ENCODE data around the gene ZSWIM5.
"Not testable (repeated sequence)": the region's sequence is repeated elsewhere in the genome, so short reads cannot be mapped to it uniquely, and the experiment has no call there.

The ZSWIM5 gene

GRCh38 chr1:45016090-45016697, 190.2 kb downstream of the ZSWIM5 start:
- DNase-seq, result no peak

GRCh38 chr1:45015683-45016082, 190.7 kb downstream of the ZSWIM5 start:
- no peak for DNase-seq

GRCh38 chr1:45014321-45015028, 191.9 kb downstream of the ZSWIM5 start:
- peak; percentile 86 for DNase-seq

- DNase-seq, result no peak
These were observed 192.7 kb downstream of the ZSWIM5 start for GRCh38 chr1:45013551-45014209.

GRCh38 chr1:45012639-45013278, 193.6 kb downstream of the ZSWIM5 start:
- peak; percentile 13 for DNase-seq

- DNase-seq, result peak; percentile 93
These were observed 194.4 kb downstream of the ZSWIM5 start, which contains the start of gene UROD for GRCh38 chr1:45011837-45012638. UROD (plus strand) TSS chr1:45012254; CDS start chr1:45012266, 12 bp downstream.

- peak; percentile 79 for DNase-seq
These were observed 195.3 kb downstream of the ZSWIM5 start, which contains the start of gene HECTD3 for GRCh38 chr1:45010855-45011811. HECTD3 (minus strand) TSS chr1:45011324; CDS start chr1:45011257, 67 bp downstream.

- peak; percentile 14 for DNase-seq
These were observed 196.2 kb downstream of the ZSWIM5 start for GRCh38 chr1:45009956-45010854.

- no peak for DNase-seq
These were observed 197.0 kb downstream of the ZSWIM5 start for GRCh38 chr1:45009296-45009865.

- no peak for DNase-seq
These were observed 197.9 kb downstream of the ZSWIM5 start for GRCh38 chr1:45008516-45008915.

- DNase-seq, result no peak
These were observed 198.3 kb downstream of the ZSWIM5 start for GRCh38 chr1:45008076-45008475.

- DNase-seq, result no peak
These were observed 199.1 kb downstream of the ZSWIM5 start for GRCh38 chr1:45007311-45007710.

GRCh38 chr1:45005761-45006160, 200.6 kb downstream of the ZSWIM5 start:
- no peak for DNase-seq

GRCh38 chr1:45004281-45004920, 202.0 kb downstream of the ZSWIM5 start:
- DNase-seq, result no peak

- DNase-seq, result no peak
These were observed 202.7 kb downstream of the ZSWIM5 start for GRCh38 chr1:45003741-45004140.

GRCh38 chr1:45002650-45003645, 203.5 kb downstream of the ZSWIM5 start:
- no peak for DNase-seq

GRCh38 chr1:45001576-45001975, 204.8 kb downstream of the ZSWIM5 start:
- DNase-seq, result not testable (repeated sequence)

- no peak for DNase-seq
These were observed 205.4 kb downstream of the ZSWIM5 start for GRCh38 chr1:45001011-45001481.

All from CD4-positive, alpha-beta T cell treated with Interleukin-17A for 1 hour (primary cell).